GM18502 (cell line): ENCODE results near the gene GPER1.
"Not testable (repeated sequence)": the region's sequence is repeated elsewhere in the genome, so short reads cannot be mapped to it uniquely, and the experiment has no call there.

Source experiments
- ATAC-seq: cut with Tn5 transposase; IDR thresholded peaks from one replicate; pipeline ENCODE4 v1.9.1; 2021; ENCODE audit warnings: mild to moderate bottlenecking; ENCODE audit not compliant: unreplicated experiment, poor library complexity

GPER1 gene

GRCh38 chr7:1134951-1135350 lies 47.0 kb downstream of the GPER1 start:
- no peak for ATAC-seq

- no peak for ATAC-seq
Measured at GRCh38 chr7:1136841-1137516, 49.1 kb downstream of the GPER1 start.

- ATAC-seq: peak; percentile 65
Measured at GRCh38 chr7:1137517-1138167, 49.7 kb downstream of the GPER1 start.

- ATAC-seq: no peak
Measured at GRCh38 chr7:1140476-1141104, 52.7 kb downstream of the GPER1 start.

- no peak for ATAC-seq
Measured at GRCh38 chr7:1141651-1142050, 53.7 kb downstream of the GPER1 start.

GRCh38 chr7:1142051-1142635 lies 54.2 kb downstream of the GPER1 start:
- no peak for ATAC-seq

GRCh38 chr7:1143031-1143430 lies 55.1 kb downstream of the GPER1 start:
- not testable (repeated sequence) for ATAC-seq
